Ovary (tissue), 3 donors: Measurements from ENCODE around the gene MTR.

Experiments used
- CTCF ChIP-seq, 3 donors: fragments of 450-650 bp in 2 of 3; fragments of 200-600 bp in 1 of 3; IDR thresholded peaks; one replicate each; pipeline versions ENCODE4 v1.5.1 to v1.8.0; 2016 to 2022; ENCODE audit warnings: antibody characterized with exemption in 3 of 3, mild to moderate bottlenecking in 1 of 3
- POLR2A ChIP-seq: fragments of 450-650 bp; IDR thresholded peaks from one replicate; pipeline ENCODE4 v1.6.1; 2017; ENCODE audit warnings: antibody characterized with exemption, mild to moderate bottlenecking, moderate library complexity
- donor health status: DM: no; HTN: no; CAD: no.

GRCh38 chr1:236837115-236837514, 42.0 kb downstream of the MTR start:
- TF ChIP-seq CTCF (IDR thresholded peaks at IDR 0.05) = no peak
- TF ChIP-seq POLR2A = no peak
